K562 (cell line): ENCODE results near the gene FBXW2. TPM values are rescaled to one million over a fixed set of nuclear protein-coding genes. Genes with fewer than 3 reads are reported as not detected.

Source experiments
- ATAC-seq: fragments of 200-7000 bp; cut with Tn5 transposase; 3 replicates; pipeline ENCODE4 v1.9.1; 2020; ENCODE audit warnings: moderate library complexity
- BruUV-seq: library from RNA; stranded (reverse); fragments of 400-500 nt; replicated peaks from 2 replicates; lab custom pipeline; 2021; lab: Mats Ljungman, UMichigan
- CTCF ChIA-PET: fragments of 300-600 bp; formaldehyde crosslinking; extraction: SDS; loops from one replicate; lab custom pipeline; 2021; ENCODE audit warnings: low intra/inter-chr PET ratio; lab: Yijun Ruan, JAX
- POLR2A ChIA-PET: fragments of 300-600, 350-650 bp; sonication (Branson Sonifier 250); formaldehyde crosslinking; extraction: SDS; loops from one replicate; lab custom pipeline; 2021; ENCODE audit warnings: antibody characterized with exemption, inconsistent platforms; lab: Yijun Ruan, JAX
- DNase-seq, 4 experiments: peaks; one replicate each; pipeline versions ENCODE4 v3.0.0 to v3.0.0-alpha.2; 2011 to 2018; ENCODE audit warnings: low spot score in 3 of 4, mixed read lengths in 3 of 4; ENCODE audit errors: extremely low read depth in 1 of 4
- FAIRE-seq: peaks from 2 replicates; lab custom pipeline; 2011; peaks lifted over from hg19 to GRCh38; lab: Jason Lieb, UNC
- H2AFZ ChIP-seq: 2 replicates; pipeline ENCODE4 v1.6.0; 2011; ENCODE audit warnings: low read depth, low read length, control low read depth, inconsistent platforms
- H3K27ac ChIP-seq: fragments of 200-600 bp; 3 replicates; pipeline ENCODE4 v1.8.0; 2011; ENCODE audit warnings: low read depth, mild to moderate bottlenecking, control low read depth, inconsistent platforms, low read length, moderate library complexity, mixed read lengths; ENCODE audit errors: extremely low read depth
- H3K27me3 ChIP-seq, 2 experiments: fragments of 300-600 bp in 1 of 2; 2 replicates in 1 of 2; 3 replicates in 1 of 2; pipeline versions ENCODE4 v1.6.0 to v1.8.0; 2011; ENCODE audit warnings: inconsistent platforms in 2 of 2, low read length in 2 of 2, mild to moderate bottlenecking in 1 of 2, mixed read lengths in 1 of 2, moderate library complexity in 1 of 2; ENCODE audit not compliant: control insufficient read depth in 2 of 2, insufficient read depth in 2 of 2
- H3K36me3 ChIP-seq: fragments of 300-600 bp; 3 replicates; pipeline ENCODE4 v1.8.0; 2011; ENCODE audit warnings: mild to moderate bottlenecking, low read length, inconsistent platforms; ENCODE audit not compliant: control insufficient read depth, insufficient read depth
- H3K4me1 ChIP-seq, 2 experiments: fragments of 200-600 bp in 1 of 2; replicated peaks in 1 of 2; 2 replicates in 1 of 2; 3 replicates in 1 of 2; pipeline versions ENCODE4 v1.5.1 to v1.8.0; 2011; ENCODE audit warnings: inconsistent platforms in 2 of 2, low read length in 2 of 2, mild to moderate bottlenecking in 1 of 2, mixed read lengths in 1 of 2, moderate library complexity in 1 of 2; ENCODE audit not compliant: control insufficient read depth in 2 of 2, insufficient read depth in 2 of 2
- H3K4me2 ChIP-seq: 2 replicates; pipeline ENCODE4 v1.6.1; 2011; ENCODE audit warnings: low read length, control low read depth, inconsistent platforms, mixed read lengths; ENCODE audit not compliant: insufficient read depth
- H3K4me3 ChIP-seq: fragments of 200-600 bp; sonication (generic), shearing (Covaris generic); 2 replicates; pipeline ENCODE4 v1.5.1; 2016; ENCODE audit warnings: control low read depth, inconsistent platforms
- H3K79me2 ChIP-seq: fragments of 200-600 bp; 3 replicates; pipeline ENCODE4 v1.8.0; 2011; ENCODE audit warnings: low read length, inconsistent platforms; ENCODE audit not compliant: control insufficient read depth, insufficient read depth
- H3K9ac ChIP-seq, 2 experiments: 2 replicates each; pipeline versions ENCODE4 v1.6.0 to v1.6.1; 2011; ENCODE audit warnings: low read depth in 2 of 2, low read length in 2 of 2, control low read depth in 1 of 2, inconsistent platforms in 1 of 2, mild to moderate bottlenecking in 1 of 2, mixed read lengths in 1 of 2; ENCODE audit not compliant: insufficient read depth in 1 of 2
- H3K9me1 ChIP-seq: one replicate; pipeline ENCODE4 v1.6.0; 2011; ENCODE audit warnings: inconsistent platforms, mild to moderate bottlenecking, low read length, moderate library complexity; ENCODE audit not compliant: control insufficient read depth, insufficient read depth
- H3K9me3 ChIP-seq: replicated peaks from 2 replicates; pipeline ENCODE4 v1.5.1; 2011; ENCODE audit warnings: low read depth, low read length, inconsistent platforms; ENCODE audit not compliant: control insufficient read depth, insufficient read depth
- H4K20me1 ChIP-seq: replicated peaks from 2 replicates; pipeline ENCODE4 v1.6.1; 2011; ENCODE audit warnings: low read length, inconsistent platforms, mixed read lengths; ENCODE audit not compliant: control insufficient read depth, insufficient read depth
- CTBP1 ChIP-seq: fragments of 450-650 bp; IDR thresholded peaks from 2 replicates; pipeline ENCODE4 v1.6.1; 2016; ENCODE audit warnings: borderline replicate concordance
- LARP7 ChIP-seq: fragments of 450-650 bp; IDR thresholded peaks from 2 replicates; pipeline ENCODE4 v1.6.1; 2016
- MECOM ChIP-seq: fragments of 250-450 bp; sonication (Bioruptor Pico); IDR thresholded peaks from 2 replicates; pipeline ENCODE4 v1.8.0; 2022; ENCODE audit warnings: inconsistent platforms
- MLLT1 ChIP-seq, 2 experiments: fragments of 450-650 bp; IDR thresholded peaks; 2 replicates each; pipeline ENCODE4 v1.6.1; 2016
- PBX2 ChIP-seq, 2 experiments: IDR thresholded peaks in 1 of 2; conservative IDR thresholded peaks in 1 of 2; 2 replicates each; pipeline ENCODE4 v1.6.1; 2016; ENCODE audit warnings: low read depth in 2 of 2, mild to moderate bottlenecking in 1 of 2, missing compliant biosample characterization in 1 of 2, missing genetic modification characterization in 1 of 2, moderate library complexity in 1 of 2
- PKNOX1 ChIP-seq: fragments of 450-650 bp; IDR thresholded peaks from 2 replicates; pipeline ENCODE4 v1.6.1; 2016
- RAD21 ChIP-seq, 2 experiments: fragments of 250-450 bp in 1 of 2; fragments of 450-650 bp in 1 of 2; sonication (Bioruptor Pico) in 1 of 2; formaldehyde crosslinking in 1 of 2; IDR thresholded peaks in 1 of 2; conservative IDR thresholded peaks in 1 of 2; 2 replicates each; pipeline versions ENCODE4 v1.4.0 to v1.8.0; 2020 to 2022; ENCODE audit warnings: mild to moderate bottlenecking in 2 of 2, moderate library complexity in 1 of 2
- RB1 ChIP-seq: fragments of 450-650 bp; IDR thresholded peaks from 2 replicates; pipeline ENCODE4 v1.6.1; 2017; ENCODE audit warnings: low read depth, mild to moderate bottlenecking
- RBM39 ChIP-seq: fragments of 200-400 bp; formaldehyde crosslinking; optimal IDR thresholded peaks from 2 replicates; pipeline ENCODE3; 2018; ENCODE audit warnings: low read depth, low read length
- RCOR1 ChIP-seq, 2 experiments: IDR thresholded peaks; 2 replicates each; pipeline ENCODE4 v1.6.1; 2012; ENCODE audit warnings: low read depth in 2 of 2, low read length in 2 of 2, borderline replicate concordance in 1 of 2, improper control_type of control experiment in 1 of 2
- RNF2 ChIP-seq: sonication (generic); IDR thresholded peaks from 2 replicates; pipeline ENCODE4 v1.6.1; 2016
- SPI1 ChIP-seq: IDR thresholded peaks from 2 replicates; pipeline ENCODE4 v1.6.1; 2011; ENCODE audit warnings: low read depth, low read length, control low read depth, borderline replicate concordance
- TFAP4 ChIP-seq: sonication (generic); formaldehyde crosslinking; IDR thresholded peaks from 2 replicates; pipeline ENCODE4 v1.8.0; 2022; ENCODE audit warnings: missing genetic modification reagents, mild to moderate bottlenecking, moderate library complexity, borderline replicate concordance
- U2AF2 ChIP-seq: fragments of 200-400 bp; formaldehyde crosslinking; optimal IDR thresholded peaks from 2 replicates; pipeline ENCODE3; 2017; ENCODE audit warnings: low read depth, mild to moderate bottlenecking, low read length
- ZEB2 ChIP-seq: fragments of 450-650 bp; IDR thresholded peaks from 2 replicates; pipeline ENCODE4 v1.6.1; 2016
- ZNF644 ChIP-seq: fragments of 200-800 bp; sonication (Bioruptor generic); IDR thresholded peaks from 2 replicates; pipeline ENCODE4 v1.6.1; 2016; ENCODE audit warnings: low read depth, missing genetic modification characterization, missing compliant biosample characterization
- ZNF780A ChIP-seq: fragments of 250-450 bp; sonication (Bioruptor Pico); IDR thresholded peaks from 2 replicates; pipeline ENCODE4 v1.5.0; 2021; ENCODE audit warnings: mild to moderate bottlenecking
- WGBS: fragments of 100-300 bp; shearing (Covaris generic); methylation state at CpG from one replicate; pipeline ENCODE4 v1.1.6; 2016; ENCODE audit warnings: low coverage, mixed read lengths; ENCODE audit not compliant: insufficient coverage; ENCODE audit errors: missing lambda C conversion rate; 5-methylcytosine and 5-hydroxymethylcytosine counted together
- in situ Hi-C: fragments of 300-500 bp; cut with MboI; formaldehyde crosslinking; loops from 4 replicates; pipeline ENCODE4 v1.15.0; 2018; ENCODE audit warnings: inconsistent platforms, mixed read lengths
- intact Hi-C: fragments of 100-400 bp; cut with micrococcal nuclease; formaldehyde crosslinking; loops from 2 replicates; pipeline ENCODE4 v1.14.2; 2022
- polyA plus RNA-seq, 8 experiments: library from polyadenylated mRNA; depleted of rRNA in 4 of 8; stranded (reverse) in 5 of 8; unstranded in 3 of 8; fragments of >200 nt; fragmentation: Nextera tagmentation in 2 of 8; fragmentation: Illumina TruSeq in 1 of 8; extraction: Ambion mirVana in 2 of 8; extraction: Trizol in 1 of 8; gene quantifications; 2 replicates each; pipeline versions ENCODE4 v1.2.1 to v1.2.3, GENCODE V29; 2011 to 2014; ENCODE audit warnings: inconsistent platforms in 1 of 8, missing spikeins in 1 of 8
- total RNA-seq, 7 experiments: library from RNA; depleted of rRNA in 6 of 7; stranded (reverse); fragments of >200 nt in 6 of 7; fragmentation: Illumina TruSeq in 2 of 7; extraction: Trizol in 2 of 7; gene quantifications; 2 replicates each; pipeline versions ENCODE4 v1.2.1 to v1.2.3, GENCODE V29; 2011 to 2021; ENCODE audit warnings: low replicate concordance in 1 of 7

FBXW2 gene
- total and polyA plus RNA-seq, 9 of the 15 experiments (the other 6 are each of a cell fraction or from before 2014, with no cell fraction given) = 2.5 to 57.8 (median 28.1) TPM

- H3K4me2 ChIP-seq = no peak overlapping the region
- TF ChIP-seq RNF2 (no peak), ZEB2 (peak; percentile 50; the same call in 1 of the 2 replicates), MLLT1 (IDR thresholded peaks at IDR 0.05) (no peak), U2AF2 (no peak), RCOR1 (IDR thresholded peaks at IDR 0.05; ENCODE audit: borderline replicate concordance in 1 of 2, low read depth in 2 of 2, low read length in 2 of 2) (0 out of 4 replicates have a peak, but pooled peaks of 1 of the 2 experiments have one; percentile 14), RBM39 (no peak), CTBP1 (peak; percentile 54), RAD21 (CRISPR knock-in tag; conservative IDR thresholded peaks at IDR 0.05 in 1 of 2, IDR thresholded peaks at IDR 0.05 in 1 of 2) (peak in 1 of 2 experiments; percentile 45; a peak in 2 of 4 replicates), ZNF644 (tag) (no peak), RB1 (no peak), LARP7 (no peak), TFAP4 (CRISPR knock-in tag) (peak; percentile 29; the same call in 1 of the 2 replicates), SPI1 (no peak), MECOM (CRISPR knock-in tag) (peak; percentile 98), PBX2 (CRISPR knock-in tag; IDR thresholded peaks at IDR 0.05; ENCODE audit: low read depth) (no peak), PBX2 (tag; conservative IDR thresholded peaks at IDR 0.05; ENCODE audit: low read depth) (peak; percentile 48; the same call in 1 of the 2 replicates), PKNOX1 (peak; percentile 85), ZNF780A (CRISPR knock-in tag) (no peak)
Observed at GRCh38 chr9:120729791-120730241, 63.4 kb downstream of the FBXW2 start.

More at GRCh38 chr9:120729791-120730241, 63.4 kb downstream of the FBXW2 start:
- WGBS = 21% methylated on average over 5 of the region's 5 CpGs
- DNase-seq (peak; percentile 46 to 57 (median 52)), ATAC-seq (peak; percentile 85), FAIRE-seq (no peak)
- H3K9me1 ChIP-seq = no peaks in the 10 kb centered on the region
- BruUV-seq = no TSS peak
- in situ Hi-C loops (no loop called here), intact Hi-C loops (loop anchor here (5.0 kb wide), 1 partner anchor 808 kb away; no protein-coding TSS in a partner anchor)
- no peak overlapping the region for H3K9ac ChIP-seq
- H3K36me3 ChIP-seq = no peaks in the 10 kb centered on the region
- no peaks in the 10 kb centered on the region for H3K79me2 ChIP-seq
- H3K27me3 ChIP-seq = no peaks in the 10 kb centered on the region
- no peak overlapping the region for H2AFZ ChIP-seq
- no peak overlapping the region for H3K27ac ChIP-seq
- CTCF ChIA-PET = interaction anchor here (0.6 kb wide), 1 partner anchor 637 kb away, joined by 4 read pairs; no protein-coding TSS in a partner anchor
- no peaks in the 10 kb centered on the region; the same call in 1 of the 2 replicates for H4K20me1 ChIP-seq
- no peak overlapping the region for H3K4me3 ChIP-seq
- POLR2A ChIA-PET = interaction anchor here (0.9 to 1.2 kb wide), 2 partner anchors 12 to 15 kb away, joined by 3 to 4 read pairs; partner anchors contain the start of gene MEGF9
- H3K9me3 ChIP-seq = no peaks in the 10 kb centered on the region
- H3K4me1 ChIP-seq = peaks cover 0 to 7% of the 10 kb centered on the region in 2 experiments; a peak in 4 of 5 replicates
